ENCODE data around the gene PLXNB3. TPM values are rescaled to one million over a fixed set of nuclear protein-coding genes. Genes with fewer than 3 reads are reported as not detected.

Gene PLXNB3
- polyA plus RNA-seq, 1 experiment, result 5.5 TPM

- ChIA-PET POLR2A (no interaction called here), CTCF (no interaction called here)
- H3K4me3 ChIP-seq (ENCODE audit: low read depth, low read length), result no peak overlapping the region
- H3K27ac ChIP-seq (ENCODE audit: low read depth, low read length), result no peak overlapping the region
- no peak for DNase-seq (ENCODE audit: low read depth, low spot score)
- H3K27me3 ChIP-seq (ENCODE audit: control insufficient read depth, insufficient read depth, low read length), result no peaks in the 10 kb centered on the region
- no peaks in the 10 kb centered on the region for H3K9me3 ChIP-seq (ENCODE audit: control insufficient read depth, insufficient read depth, low read length)
- no peak for TF ChIP-seq CTCF (IDR thresholded peaks at IDR 0.05; ENCODE audit: low read depth, low read length)
These were observed 14.6 kb downstream of the PLXNB3 start for GRCh38 chrX:153778684-153779101.

GRCh38 chrX:153779891-153780677 is 16.0 kb downstream of the PLXNB3 start:
- Histone ChIP-seq H3K27ac (ENCODE audit: low read depth, low read length) (no peak overlapping the region), H3K4me3 (ENCODE audit: low read depth, low read length) (no peak overlapping the region), H3K27me3 (ENCODE audit: control insufficient read depth, insufficient read depth, low read length) (no peaks in the 10 kb centered on the region), H3K9me3 (ENCODE audit: control insufficient read depth, insufficient read depth, low read length) (no peaks in the 10 kb centered on the region)
- DNase-seq (ENCODE audit: low read depth, low spot score), result no peak
- TF ChIP-seq CTCF (IDR thresholded peaks at IDR 0.05; ENCODE audit: low read depth, low read length), result no peak
- ChIA-PET CTCF (no interaction called here), POLR2A (interaction anchor here (1.7 kb wide), 1 partner anchor 14 kb away, joined by 4 read pairs; the partner anchor contains the start of genes IDH3G and SSR4)

GRCh38 chrX:153780678-153781427 is 16.8 kb downstream of the PLXNB3 start, which contains the start of gene SRPK3:
TSS of gene SRPK3 (plus strand) at chrX:153781041. CDS start at chrX:153781087, 46 bp downstream.
- Histone ChIP-seq H3K27me3 (ENCODE audit: control insufficient read depth, insufficient read depth, low read length) (no peaks in the 10 kb centered on the region), H3K27ac (ENCODE audit: low read depth, low read length) (no peak within 1 kb of the TSS), H3K4me3 (ENCODE audit: low read depth, low read length) (no peak within 1 kb of the TSS), H3K9me3 (ENCODE audit: control insufficient read depth, insufficient read depth, low read length) (no peaks in the 10 kb centered on the region)
- DNase-seq (ENCODE audit: low read depth, low spot score), result no peak
- CTCF ChIA-PET, result no interaction called here
- POLR2A ChIA-PET, result interaction anchor here (0.6 to 1.7 kb wide), 2 partner anchors 14 to 15 kb away, joined by 3 to 4 read pairs; partner anchors contain the start of genes IDH3G and SSR4
- no peak for TF ChIP-seq CTCF (IDR thresholded peaks at IDR 0.05; ENCODE audit: low read depth, low read length)

GRCh38 chrX:153781428-153782047 is 17.5 kb downstream of the PLXNB3 start:
- ChIA-PET POLR2A (interaction anchor here (0.6 to 1.7 kb wide), 3 partner anchors 13 to 16 kb away, joined by 3 to 4 read pairs (median 4); partner anchors contain the start of genes IDH3G and SSR4), CTCF (no interaction called here)
- Histone ChIP-seq H3K27ac (ENCODE audit: low read depth, low read length) (no peak overlapping the region), H3K27me3 (ENCODE audit: control insufficient read depth, insufficient read depth, low read length) (no peaks in the 10 kb centered on the region), H3K9me3 (ENCODE audit: control insufficient read depth, insufficient read depth, low read length) (no peaks in the 10 kb centered on the region), H3K4me3 (ENCODE audit: low read depth, low read length) (no peak overlapping the region)
- DNase-seq (ENCODE audit: low read depth, low spot score), result no peak
- no peak for TF ChIP-seq CTCF (IDR thresholded peaks at IDR 0.05; ENCODE audit: low read depth, low read length)
